Loucy (cell line): ENCODE measurements around the gene MRPL39.

Experiments used
- H2AFZ ChIP-seq: fragments of 200-600 bp; sonication (generic); 2 replicates; pipeline ENCODE4 v1.6.0; 2016; ENCODE audit warnings: antibody characterized with exemption, mild to moderate bottlenecking, low read length, moderate library complexity
- H3F3A ChIP-seq: fragments of 200-600 bp; 2 replicates; pipeline ENCODE4 v1.6.0; 2016; ENCODE audit warnings: antibody characterized with exemption, low read depth, mild to moderate bottlenecking
- H3K27me3 ChIP-seq: fragments of 200-600 bp; sonication (generic); 2 replicates; pipeline ENCODE4 v1.6.1; 2014; ENCODE audit warnings: low read length, mild to moderate bottlenecking; ENCODE audit not compliant: insufficient read depth, poor library complexity, severe bottlenecking
- H3K36me3 ChIP-seq: fragments of 200-600 bp; sonication (generic); 2 replicates; pipeline ENCODE4 v1.6.1; 2016; ENCODE audit warnings: low read length; ENCODE audit not compliant: insufficient read depth
- H3K4me1 ChIP-seq: fragments of 200-600 bp; sonication (generic); 2 replicates; pipeline ENCODE4 v1.5.1; 2014; ENCODE audit warnings: low read length, mild to moderate bottlenecking; ENCODE audit not compliant: insufficient read depth, poor library complexity, severe bottlenecking
- H3K4me2 ChIP-seq: fragments of 200-600 bp; sonication (generic); 2 replicates; pipeline ENCODE4 v1.6.0; 2014; ENCODE audit warnings: antibody characterized with exemption, low read length, low read depth, mild to moderate bottlenecking; ENCODE audit not compliant: poor library complexity, severe bottlenecking
- H3K4me3 ChIP-seq: fragments of 200-600 bp; sonication (generic); 2 replicates; pipeline ENCODE4 v1.5.1; 2014; ENCODE audit warnings: low read length, mild to moderate bottlenecking, mixed read lengths; ENCODE audit not compliant: poor library complexity, severe bottlenecking
- H3K79me2 ChIP-seq: fragments of 200-600 bp; sonication (generic); 2 replicates; pipeline ENCODE4 v1.6.1; 2014; ENCODE audit warnings: low read length; ENCODE audit not compliant: insufficient read depth
- H3K9ac ChIP-seq: fragments of 200-600 bp; sonication (generic); 2 replicates; pipeline ENCODE4 v1.6.0; 2014; ENCODE audit warnings: mild to moderate bottlenecking, low read depth, low read length, moderate library complexity; ENCODE audit not compliant: poor library complexity, severe bottlenecking
- H3K9me2 ChIP-seq: fragments of 200-600 bp; sonication (generic); replicated peaks from 2 replicates; pipeline ENCODE4 v1.6.1; 2016; ENCODE audit warnings: low read depth, low read length, mixed read lengths
- H3K9me3 ChIP-seq: fragments of 200-600 bp; sonication (generic); 2 replicates; pipeline ENCODE4 v1.6.1; 2014; ENCODE audit warnings: mild to moderate bottlenecking, antibody characterized with exemption, low read length, low read depth; ENCODE audit not compliant: insufficient read depth
- H4K20me1 ChIP-seq: fragments of 200-600 bp; sonication (generic); 2 replicates; pipeline ENCODE4 v1.6.0; 2014; ENCODE audit warnings: antibody characterized with exemption, low read length, mild to moderate bottlenecking; ENCODE audit not compliant: insufficient read depth, poor library complexity, severe bottlenecking
- CTCF ChIP-seq: fragments of 200-600 bp; sonication (generic); conservative IDR thresholded peaks from 2 replicates; pipeline ENCODE4 v1.5.1; 2014; ENCODE audit warnings: mild to moderate bottlenecking, antibody characterized with exemption, low read length
- EZH2phosphoT487 ChIP-seq: fragments of 200-600 bp; IDR thresholded peaks from 2 replicates; pipeline ENCODE4 v1.6.1; 2018; ENCODE audit warnings: antibody characterized with exemption, mild to moderate bottlenecking, moderate library complexity, borderline replicate concordance

Gene MRPL39

GRCh38 chr21:25607151-25608043, at the start of gene MRPL39:
TSS of gene MRPL39 (minus strand) at chr21:25607481. CDS start at chr21:25607475, 6 bp downstream.
- Histone ChIP-seq H3K4me2 (peak within 1 kb of the TSS; percentile 82), H3K79me2 (peaks cover 42% of the 10 kb centered on the region), H3K27me3 (no peaks in the 10 kb centered on the region), H3F3A (no peaks in the 10 kb centered on the region), H3K36me3 (peaks cover 9% of the 10 kb centered on the region; the same call in 1 of the 2 replicates), H2AFZ (peak within 1 kb of the TSS; percentile 100), H3K9me2 (no peaks in the 10 kb centered on the region), H3K4me3 (peak within 1 kb of the TSS; percentile 90), H3K9me3 (no peaks in the 10 kb centered on the region), H3K4me1 (peaks cover 29% of the 10 kb centered on the region), H3K9ac (peak within 1 kb of the TSS; percentile 86), H4K20me1 (peaks cover 3% of the 10 kb centered on the region)
- no peak for TF ChIP-seq EZH2phosphoT487
- TF ChIP-seq CTCF, result peak; percentile 59

GRCh38 chr21:25656412-25656811, 49.1 kb upstream of the MRPL39 start:
- no peaks in the 10 kb centered on the region for H4K20me1 ChIP-seq
- H3K27me3 ChIP-seq, result no peaks in the 10 kb centered on the region
- no peaks in the 10 kb centered on the region for H3F3A ChIP-seq
- no peaks in the 10 kb centered on the region for H3K9me2 ChIP-seq
- no peak for TF ChIP-seq CTCF
- TF ChIP-seq EZH2phosphoT487, result no peak
- no peaks in the 10 kb centered on the region for H3K9me3 ChIP-seq
- H3K4me1 ChIP-seq, result no peaks in the 10 kb centered on the region
- H3K79me2 ChIP-seq, result no peaks in the 10 kb centered on the region
- no peak overlapping the region for H2AFZ ChIP-seq
- no peaks in the 10 kb centered on the region for H3K36me3 ChIP-seq
- no peak overlapping the region for H3K9ac ChIP-seq
- no peak overlapping the region for H3K4me3 ChIP-seq
- no peak overlapping the region for H3K4me2 ChIP-seq

GRCh38 chr21:25649146-25649545, 41.9 kb upstream of the MRPL39 start:
- no peak overlapping the region for H3K9ac ChIP-seq
- H3K4me2 ChIP-seq, result no peak overlapping the region
- H3F3A ChIP-seq, result no peaks in the 10 kb centered on the region
- H3K9me2 ChIP-seq, result no peaks in the 10 kb centered on the region
- no peak overlapping the region for H3K4me3 ChIP-seq
- H3K79me2 ChIP-seq, result no peaks in the 10 kb centered on the region
- H3K36me3 ChIP-seq, result no peaks in the 10 kb centered on the region
- no peaks in the 10 kb centered on the region for H3K9me3 ChIP-seq
- H2AFZ ChIP-seq, result no peak overlapping the region
- TF ChIP-seq EZH2phosphoT487 (no peak), CTCF (no peak)
- H3K4me1 ChIP-seq, result no peaks in the 10 kb centered on the region
- H4K20me1 ChIP-seq, result no peaks in the 10 kb centered on the region
- no peaks in the 10 kb centered on the region for H3K27me3 ChIP-seq
